ACC112 (cell line): ENCODE results near the gene ULBP2.
"Not testable (repeated sequence)": the region's sequence is repeated elsewhere in the genome, so short reads cannot be mapped to it uniquely, and the experiment has no call there.

Experiments
- H2AFZ ChIP-seq: fragments of 200-600 bp; sonication (generic); one replicate; pipeline ENCODE4 v1.6.0; 2017; ENCODE audit warnings: antibody characterized with exemption, low read length; ENCODE audit not compliant: unreplicated experiment
- H3K27ac ChIP-seq: fragments of 200-600 bp; sonication (generic); 2 replicates; pipeline ENCODE4 v1.5.1; 2014; ENCODE audit warnings: low read depth, mild to moderate bottlenecking, antibody characterized with exemption, low read length, moderate library complexity
- H3K27me3 ChIP-seq: fragments of 200-600 bp; sonication (generic); 2 replicates; pipeline ENCODE4 v1.6.1; 2014; ENCODE audit warnings: mild to moderate bottlenecking, antibody characterized with exemption, low read length, moderate library complexity, mixed read lengths; ENCODE audit not compliant: insufficient read depth
- H3K36me3 ChIP-seq: fragments of 200-600 bp; sonication (generic); 2 replicates; pipeline ENCODE4 v1.6.1; 2016; ENCODE audit warnings: mild to moderate bottlenecking, antibody characterized with exemption, low read length, moderate library complexity, mixed read lengths; ENCODE audit not compliant: insufficient read depth
- H3K4me1 ChIP-seq: fragments of 200-600 bp; sonication (generic); one replicate; pipeline ENCODE4 v1.6.1; 2016; ENCODE audit warnings: low read length, mixed read lengths; ENCODE audit not compliant: insufficient read depth, unreplicated experiment, control insufficient read depth
- H3K4me3 ChIP-seq: fragments of 200-600 bp; sonication (generic); 2 replicates; pipeline ENCODE4 v1.5.1; 2014; ENCODE audit warnings: mild to moderate bottlenecking, low read depth, low read length
- H3K79me2 ChIP-seq: fragments of 200-600 bp; sonication (generic); one replicate; pipeline ENCODE4 v1.6.0; 2016; ENCODE audit warnings: low read length; ENCODE audit not compliant: control insufficient read depth, unreplicated experiment, insufficient read depth

Gene ULBP2

GRCh38 chr6:149974394-149974793 lies 32.6 kb downstream of the ULBP2 start:
- H3K27ac ChIP-seq, H2AFZ ChIP-seq, H3K79me2 ChIP-seq, H3K36me3 ChIP-seq, H3K4me1 ChIP-seq, H3K4me3 ChIP-seq: not testable (repeated sequence)
- peaks cover 77% of the 10 kb centered on the region for H3K27me3 ChIP-seq

- Histone ChIP-seq H3K27ac (no peak overlapping the region), H3K27me3 (peaks cover 77% of the 10 kb centered on the region), H3K79me2 (no peaks in the 10 kb centered on the region), H3K4me3 (no peak overlapping the region), H2AFZ (no peak overlapping the region), H3K36me3 (no peaks in the 10 kb centered on the region), H3K4me1 (no peaks in the 10 kb centered on the region)
Observed at GRCh38 chr6:149974825-149975224, 33.0 kb downstream of the ULBP2 start.

GRCh38 chr6:149975400-149975799 lies 33.6 kb downstream of the ULBP2 start:
- no peak overlapping the region for H3K27ac ChIP-seq
- H3K36me3 ChIP-seq, result no peaks in the 10 kb centered on the region
- no peaks in the 10 kb centered on the region for H3K79me2 ChIP-seq
- H3K27me3 ChIP-seq, result peaks cover 77% of the 10 kb centered on the region
- no peaks in the 10 kb centered on the region for H3K4me1 ChIP-seq
- H2AFZ ChIP-seq, result no peak overlapping the region
- no peak overlapping the region for H3K4me3 ChIP-seq

- Histone ChIP-seq H3K27me3 (peaks cover 82% of the 10 kb centered on the region), H3K4me3 (no peak overlapping the region), H2AFZ (no peak overlapping the region), H3K36me3 (no peaks in the 10 kb centered on the region), H3K79me2 (no peaks in the 10 kb centered on the region), H3K4me1 (no peaks in the 10 kb centered on the region), H3K27ac (no peak overlapping the region)
Observed at GRCh38 chr6:149977221-149977620, 35.4 kb downstream of the ULBP2 start.

- Histone ChIP-seq H3K27ac (no peak overlapping the region), H3K27me3 (peaks cover 81% of the 10 kb centered on the region), H3K4me1 (no peaks in the 10 kb centered on the region), H3K4me3 (no peak overlapping the region), H2AFZ (no peak overlapping the region), H3K36me3 (no peaks in the 10 kb centered on the region), H3K79me2 (no peaks in the 10 kb centered on the region)
Observed at GRCh38 chr6:149978610-149979009, 36.8 kb downstream of the ULBP2 start.

GRCh38 chr6:149979293-149979692 lies 37.5 kb downstream of the ULBP2 start:
- no peak overlapping the region for H3K27ac ChIP-seq
- no peaks in the 10 kb centered on the region for H3K79me2 ChIP-seq
- no peak overlapping the region for H2AFZ ChIP-seq
- no peaks in the 10 kb centered on the region for H3K36me3 ChIP-seq
- no peak overlapping the region for H3K4me3 ChIP-seq
- H3K4me1 ChIP-seq, result no peaks in the 10 kb centered on the region
- peaks cover 74% of the 10 kb centered on the region for H3K27me3 ChIP-seq

- Histone ChIP-seq H3K4me3 (no peak overlapping the region), H2AFZ (no peak overlapping the region), H3K79me2 (no peaks in the 10 kb centered on the region), H3K4me1 (no peaks in the 10 kb centered on the region), H3K36me3 (no peaks in the 10 kb centered on the region), H3K27ac (no peak overlapping the region), H3K27me3 (peaks cover 78% of the 10 kb centered on the region)
Observed at GRCh38 chr6:149983145-149983544, 41.3 kb downstream of the ULBP2 start.

- Histone ChIP-seq H3K27me3 (peaks cover 82% of the 10 kb centered on the region), H3K36me3 (no peaks in the 10 kb centered on the region)
Observed at GRCh38 chr6:149984773-149985172, 43.0 kb downstream of the ULBP2 start.

GRCh38 chr6:149985481-149985937 lies 43.7 kb downstream of the ULBP2 start:
- H3K27me3 ChIP-seq, result peaks cover 86% of the 10 kb centered on the region
- no peak overlapping the region for H2AFZ ChIP-seq
- no peaks in the 10 kb centered on the region for H3K4me1 ChIP-seq
- no peaks in the 10 kb centered on the region for H3K36me3 ChIP-seq
- no peak overlapping the region for H3K4me3 ChIP-seq
- H3K79me2 ChIP-seq, result no peaks in the 10 kb centered on the region
- no peak overlapping the region for H3K27ac ChIP-seq

More at GRCh38 chr6:149984773-149985172, 43.0 kb downstream of the ULBP2 start:
- no peaks in the 10 kb centered on the region for H3K79me2 ChIP-seq
- no peak overlapping the region for H2AFZ ChIP-seq
- H3K27ac ChIP-seq, result no peak overlapping the region
- H3K4me3 ChIP-seq, result no peak overlapping the region
- no peaks in the 10 kb centered on the region for H3K4me1 ChIP-seq

- H3K36me3 ChIP-seq, result no peaks in the 10 kb centered on the region
- H3K79me2 ChIP-seq, result no peaks in the 10 kb centered on the region
- peaks cover 92% of the 10 kb centered on the region for H3K27me3 ChIP-seq
- H3K4me3 ChIP-seq, result no peak overlapping the region
- H2AFZ ChIP-seq, result no peak overlapping the region
- no peak overlapping the region for H3K27ac ChIP-seq
- H3K4me1 ChIP-seq, result peaks cover 4% of the 10 kb centered on the region
Observed at GRCh38 chr6:149987602-149988107, 45.8 kb downstream of the ULBP2 start.

GRCh38 chr6:149988550-149989346 lies 46.9 kb downstream of the ULBP2 start:
- H3K27ac ChIP-seq, result no peak overlapping the region
- no peak overlapping the region for H2AFZ ChIP-seq
- peaks cover 95% of the 10 kb centered on the region for H3K27me3 ChIP-seq
- H3K4me3 ChIP-seq, result no peak overlapping the region
- H3K4me1 ChIP-seq, result peaks cover 4% of the 10 kb centered on the region
- H3K36me3 ChIP-seq, result no peaks in the 10 kb centered on the region
- no peaks in the 10 kb centered on the region for H3K79me2 ChIP-seq
